A549 (cell line): ENCODE data around the gene SLC2A6. TPM values are rescaled to one million over a fixed set of nuclear protein-coding genes. Genes with fewer than 3 reads are reported as not detected.

Source experiments
- ATAC-seq, 2 experiments: fragments of 200-7000 bp in 1 of 2; fragments of >200 bp in 1 of 2; cut with Nextera tagmentation in 1 of 2; cut with Tn5 transposase in 1 of 2; 3 replicates each; pipeline versions ENCODE4 v1.8.0 to v1.9.1; 2018 to 2020; ENCODE audit warnings: mild to moderate bottlenecking in 1 of 2, moderate library complexity in 1 of 2
- CTCF ChIA-PET: fragments of 300-600 bp; sonication (Branson Sonifier 250); formaldehyde crosslinking; extraction: SDS; loops from one replicate; lab custom pipeline; 2021; ENCODE audit warnings: antibody characterized with exemption, inconsistent platforms; lab: Yijun Ruan, JAX
- POLR2A ChIA-PET: fragments of 350-600 bp; formaldehyde crosslinking; extraction: SDS; loops from one replicate; lab custom pipeline; 2021; ENCODE audit warnings: antibody characterized with exemption, inconsistent platforms; lab: Yijun Ruan, JAX
- DNase-seq, 2 experiments: peaks; one replicate each; pipeline versions ENCODE4 v3.0.0 to v3.0.0-alpha.2; 2011 to 2016; ENCODE audit warnings: low read depth in 1 of 2, low spot score in 1 of 2
- FAIRE-seq: peaks from 2 replicates; lab custom pipeline; 2011; peaks lifted over from hg19 to GRCh38; lab: Jason Lieb, UNC
- H3K27ac ChIP-seq, 2 experiments: fragments of >200 bp; sonication (Bioruptor Twin); formaldehyde crosslinking; 3 replicates each; pipeline ENCODE4 v1.5.1; 2016 to 2017
- H3K4me1 ChIP-seq: fragments of >200 bp; sonication (Bioruptor Twin); formaldehyde crosslinking; 3 replicates; pipeline ENCODE4 v1.6.1; 2016
- H3K4me2 ChIP-seq: fragments of >200 bp; sonication (Bioruptor Twin); formaldehyde crosslinking; 3 replicates; pipeline ENCODE4 v1.6.1; 2016
- H3K4me3 ChIP-seq: fragments of >200 bp; sonication (Bioruptor Twin); formaldehyde crosslinking; 3 replicates; pipeline ENCODE4 v1.5.1; 2016
- H3K9me3 ChIP-seq: fragments of >200 bp; sonication (Bioruptor Twin); formaldehyde crosslinking; 3 replicates; pipeline ENCODE4 v1.6.1; 2016
- CBX2 ChIP-seq: fragments of 200-600 bp; sonication (generic); IDR thresholded peaks from 2 replicates; pipeline ENCODE4 v1.6.1; 2016; ENCODE audit warnings: low read depth, mild to moderate bottlenecking, borderline replicate concordance
- CBX8 ChIP-seq: fragments of 200-600 bp; sonication (generic); IDR thresholded peaks from 2 replicates; pipeline ENCODE4 v1.6.1; 2016
- CHD2 ChIP-seq: fragments of 150-350 bp; IDR thresholded peaks from 2 replicates; pipeline ENCODE4 v1.6.1; 2014; ENCODE audit warnings: low read length; ENCODE audit not compliant: partially characterized antibody
- CHD4 ChIP-seq: fragments of 200-600 bp; sonication (generic); IDR thresholded peaks from 2 replicates; pipeline ENCODE4 v1.6.1; 2016; ENCODE audit warnings: antibody characterized with exemption, mild to moderate bottlenecking, borderline replicate concordance
- EHF ChIP-seq: fragments of 250-450 bp; sonication (Bioruptor Pico); IDR thresholded peaks from 2 replicates; pipeline ENCODE4 v1.5.0; 2020; ENCODE audit warnings: mild to moderate bottlenecking
- FOXS1 ChIP-seq: fragments of 250-450 bp; sonication (Bioruptor Pico); IDR thresholded peaks from 2 replicates; pipeline ENCODE4 v1.5.0; 2020; ENCODE audit warnings: mild to moderate bottlenecking, moderate library complexity
- GATA3 ChIP-seq: IDR thresholded peaks from 2 replicates; pipeline ENCODE4 v1.6.1; 2012; ENCODE audit warnings: borderline replicate concordance
- HEYL ChIP-seq: fragments of 250-450 bp; sonication (Bioruptor Pico); IDR thresholded peaks from 2 replicates; pipeline ENCODE4 v1.8.0; 2021; ENCODE audit warnings: mild to moderate bottlenecking, moderate library complexity
- HOXA7 ChIP-seq: fragments of 250-450 bp; sonication (Bioruptor Pico); IDR thresholded peaks from 2 replicates; pipeline ENCODE4 v1.5.0; 2020; ENCODE audit warnings: mild to moderate bottlenecking, moderate library complexity
- HOXB5 ChIP-seq: fragments of 250-450 bp; sonication (Bioruptor Pico); IDR thresholded peaks from 2 replicates; pipeline ENCODE4 v1.5.0; 2020; ENCODE audit warnings: mild to moderate bottlenecking, moderate library complexity
- JUN ChIP-seq, 2 experiments: fragments of >200 bp; sonication (Bioruptor Twin); formaldehyde crosslinking; IDR thresholded peaks; 2 replicates in 1 of 2; 3 replicates in 1 of 2; pipeline ENCODE4 v1.6.1; 2016 to 2017
- KDM1A ChIP-seq: fragments of 200-600 bp; sonication (generic); IDR thresholded peaks from 2 replicates; pipeline ENCODE4 v1.6.1; 2016; ENCODE audit warnings: low read depth, mild to moderate bottlenecking
- KDM5A ChIP-seq: fragments of 200-600 bp; sonication (generic); IDR thresholded peaks from 2 replicates; pipeline ENCODE4 v1.6.1; 2016; ENCODE audit warnings: antibody characterized with exemption, mild to moderate bottlenecking
- NFE2L2 ChIP-seq: fragments of 150-350 bp; conservative IDR thresholded peaks from 2 replicates; pipeline ENCODE4 v1.6.1; 2014; ENCODE audit warnings: low read length
- NR3C1 ChIP-seq: fragments of >200 bp; sonication (Bioruptor Twin); formaldehyde crosslinking; IDR thresholded peaks from 3 replicates; pipeline ENCODE4 v1.6.1; 2017
- PHF8 ChIP-seq: fragments of 200-600 bp; sonication (generic); IDR thresholded peaks from 2 replicates; pipeline ENCODE4 v1.6.1; 2016; ENCODE audit warnings: low read depth, mild to moderate bottlenecking, antibody characterized with exemption, moderate library complexity, borderline replicate concordance
- POLR2AphosphoS2 ChIP-seq: conservative IDR thresholded peaks from 2 replicates; pipeline ENCODE4 v1.6.1; 2012; ENCODE audit warnings: low read length, improper control_type of control experiment, inconsistent platforms
- SREBF2 ChIP-seq: fragments of 450-650 bp; IDR thresholded peaks from 2 replicates; pipeline ENCODE4 v1.6.1; 2014; ENCODE audit warnings: mild to moderate bottlenecking, moderate library complexity
- TP53 ChIP-seq: fragments of 250-450 bp; sonication (Bioruptor Pico); IDR thresholded peaks from 2 replicates; pipeline ENCODE4 v1.5.0; 2021; ENCODE audit warnings: mild to moderate bottlenecking, moderate library complexity
- WGBS: methylation state at CpG from one replicate; pipeline ENCODE4 v1.1.6; 2017; ENCODE audit errors: missing lambda C conversion rate; 5-methylcytosine and 5-hydroxymethylcytosine counted together
- polyA plus RNA-seq, 4 experiments: library from polyadenylated mRNA; depleted of rRNA in 3 of 4; stranded (reverse); fragments of >200 nt; fragmentation: RNase III in 1 of 4; extraction: RNeasy Plus Mini Kit Qiagen cat#74134 plus additional on column Dnase treatment in 1 of 4; gene quantifications; 2 replicates in 3 of 4; 3 replicates in 1 of 4; pipeline ENCODE4 v1.2.3, GENCODE V29; 2011 to 2017
- TF ChIP-seq, protein P1 (sequence below): IDR thresholded peaks from 2 replicates; pipeline ENCODE4 v1.6.1; 2012; ENCODE audit warnings: low read depth, borderline replicate concordance
- TF ChIP-seq, protein P2 (sequence below): fragments of >200 bp; sonication (Bioruptor Twin); formaldehyde crosslinking; IDR thresholded peaks from 2 replicates; pipeline ENCODE4 v1.6.1; 2016
- TF ChIP-seq, protein P3 (sequence below): IDR thresholded peaks from 2 replicates; pipeline ENCODE4 v1.6.1; 2012
- TF ChIP-seq, protein P4 (sequence below): fragments of 200-600 bp; sonication (generic); IDR thresholded peaks from 2 replicates; pipeline ENCODE4 v1.6.1; 2016; ENCODE audit warnings: antibody characterized with exemption, mild to moderate bottlenecking, moderate library complexity

The SLC2A6 gene
- polyA plus RNA-seq, 2 of the 4 experiments (the other 2 are of a cell fraction) = 3.7 to 20.5 TPM

DNA sequence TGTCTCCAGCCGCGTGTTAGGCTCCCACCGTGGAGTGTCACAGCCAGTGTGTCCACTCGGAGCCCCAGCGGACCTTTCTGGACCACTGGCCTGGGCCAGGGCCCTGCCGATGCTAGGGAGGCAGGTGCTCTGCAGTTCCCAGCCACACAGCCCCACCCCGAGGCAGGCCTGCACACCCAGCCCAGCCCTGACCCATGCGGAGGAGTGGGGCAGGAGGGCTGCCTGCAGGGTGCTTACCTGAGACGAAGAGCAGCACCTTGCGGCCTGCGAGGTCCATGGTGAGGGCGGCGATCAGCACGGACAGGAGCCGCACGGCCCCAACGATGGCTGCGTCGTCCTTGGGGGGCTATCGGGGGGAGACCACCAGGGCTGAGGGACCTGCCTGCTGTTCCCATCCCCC lies 5.2 kb downstream of the SLC2A6 start:
- 93% methylated on average over 15 of the region's 20 CpGs for WGBS
- ChIA-PET POLR2A (no interaction called here), CTCF (interaction anchor here (1.0 to 2.6 kb wide), 7 partner anchors 8 to 293 kb away, joined by 3 to 12 read pairs (median 3); no protein-coding TSS in a partner anchor)
- Histone ChIP-seq H3K4me2 (no peak overlapping the region), H3K27ac (no peak overlapping the region), H3K4me3 (no peak overlapping the region), H3K9me3 (no peaks in the 10 kb centered on the region), H3K4me1 (peaks cover 7% of the 10 kb centered on the region)
- no peak for TF ChIP-seq PHF8
- no peak for TF ChIP-seq CBX2
- TF ChIP-seq, protein P1, sequence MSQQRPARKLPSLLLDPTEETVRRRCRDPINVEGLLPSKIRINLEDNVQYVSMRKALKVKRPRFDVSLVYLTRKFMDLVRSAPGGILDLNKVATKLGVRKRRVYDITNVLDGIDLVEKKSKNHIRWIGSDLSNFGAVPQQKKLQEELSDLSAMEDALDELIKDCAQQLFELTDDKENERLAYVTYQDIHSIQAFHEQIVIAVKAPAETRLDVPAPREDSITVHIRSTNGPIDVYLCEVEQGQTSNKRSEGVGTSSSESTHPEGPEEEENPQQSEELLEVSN = no peak
- TF ChIP-seq EHF (CRISPR knock-in tag) = no peak
- no peak for TF ChIP-seq GATA3
- TF ChIP-seq, protein P2, sequence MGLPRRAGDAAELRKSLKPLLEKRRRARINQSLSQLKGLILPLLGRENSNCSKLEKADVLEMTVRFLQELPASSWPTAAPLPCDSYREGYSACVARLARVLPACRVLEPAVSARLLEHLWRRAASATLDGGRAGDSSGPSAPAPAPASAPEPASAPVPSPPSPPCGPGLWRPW = no peak
- DNase-seq (no peak), FAIRE-seq (no peak), ATAC-seq (no peak)

DNA sequence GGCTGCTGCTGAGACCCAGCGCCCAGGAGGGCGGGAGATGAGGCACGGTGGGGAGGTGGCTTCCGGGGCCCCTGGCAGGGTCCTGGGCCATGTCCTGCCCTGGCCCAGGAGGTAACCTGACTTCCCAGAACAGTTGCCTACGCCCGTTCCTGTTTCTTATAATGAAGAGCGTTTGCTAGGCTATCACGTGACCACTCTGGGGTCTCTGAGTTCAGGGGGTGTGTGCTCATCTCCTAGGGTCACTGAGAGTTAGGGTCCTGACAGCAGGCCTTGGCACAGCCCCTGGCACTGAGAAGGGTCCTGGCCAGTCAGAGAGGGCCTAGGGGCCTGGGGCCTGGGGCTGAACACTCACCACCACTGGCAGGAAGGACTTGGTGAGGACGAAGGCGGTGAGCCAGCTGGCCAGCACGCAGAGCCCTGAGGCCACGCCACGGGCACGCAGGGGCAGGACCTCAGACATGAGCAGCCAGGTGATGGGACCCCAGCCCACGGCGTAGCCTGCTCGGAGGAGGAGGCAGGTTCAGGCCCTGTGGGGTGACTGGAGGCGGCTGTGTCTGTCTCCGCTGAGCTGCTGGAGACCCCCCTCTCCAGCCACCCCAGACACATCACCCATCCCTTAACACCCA lies 6.0 kb downstream of the SLC2A6 start:
- ChIA-PET POLR2A (no interaction called here), CTCF (interaction anchor here (0.7 to 1.3 kb wide), 7 partner anchors 8 to 270 kb away, joined by 3 to 4 read pairs (median 3); no protein-coding TSS in a partner anchor)
- no peak for DNase-seq
- H3K9me3 ChIP-seq = no peaks in the 10 kb centered on the region
- H3K4me1 ChIP-seq = peaks cover 2% of the 10 kb centered on the region
- FAIRE-seq = no peak
- no peak overlapping the region for H3K4me2 ChIP-seq
- H3K4me3 ChIP-seq = no peak overlapping the region
- H3K27ac ChIP-seq = no peak overlapping the region
- ATAC-seq = no peak
- TF ChIP-seq NR3C1 = no peak
- TF ChIP-seq TP53 = no peak
- TF ChIP-seq POLR2AphosphoS2 = no peak
- no peak for TF ChIP-seq FOXS1 (CRISPR knock-in tag)
- TF ChIP-seq NFE2L2 = no peak
- no peak for TF ChIP-seq KDM5A
- TF ChIP-seq, protein P3, sequence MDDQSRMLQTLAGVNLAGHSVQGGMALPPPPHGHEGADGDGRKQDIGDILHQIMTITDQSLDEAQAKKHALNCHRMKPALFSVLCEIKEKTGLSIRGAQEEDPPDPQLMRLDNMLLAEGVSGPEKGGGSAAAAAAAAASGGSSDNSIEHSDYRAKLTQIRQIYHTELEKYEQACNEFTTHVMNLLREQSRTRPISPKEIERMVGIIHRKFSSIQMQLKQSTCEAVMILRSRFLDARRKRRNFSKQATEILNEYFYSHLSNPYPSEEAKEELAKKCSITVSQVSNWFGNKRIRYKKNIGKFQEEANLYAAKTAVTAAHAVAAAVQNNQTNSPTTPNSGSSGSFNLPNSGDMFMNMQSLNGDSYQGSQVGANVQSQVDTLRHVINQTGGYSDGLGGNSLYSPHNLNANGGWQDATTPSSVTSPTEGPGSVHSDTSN = no peak
- WGBS = 95% methylated on average over 17 of the region's 19 CpGs

DNA sequence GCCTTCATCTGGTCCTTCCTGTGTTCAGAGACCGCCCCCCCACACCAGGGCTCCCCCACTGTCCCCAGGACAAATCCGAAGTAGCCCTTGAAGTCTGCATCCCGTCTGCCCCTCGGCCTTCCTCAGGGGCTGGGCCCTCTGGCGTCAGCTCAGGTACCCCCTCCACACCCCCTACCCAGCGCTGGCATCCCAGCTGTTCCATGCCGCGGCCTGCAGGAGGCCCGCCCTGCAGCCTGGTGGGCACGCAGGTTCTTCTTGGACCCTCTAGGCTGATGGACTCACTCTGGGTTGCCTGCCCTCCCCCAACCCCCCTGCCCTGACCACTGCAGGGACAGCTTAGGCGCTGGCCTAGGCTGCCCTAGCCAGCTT lies 6.6 kb downstream of the SLC2A6 start:
- TF ChIP-seq CHD4 (no peak), CBX2 (no peak), SREBF2 (no peak), GATA3 (no peak), HOXB5 (CRISPR knock-in tag) (no peak), CHD2 (no peak), KDM1A (no peak), HEYL (CRISPR knock-in tag) (no peak), NFE2L2 (no peak), HOXA7 (no peak), CBX8 (no peak), JUN (IDR thresholded peaks at IDR 0.05) (no peak)
- TF ChIP-seq, protein P4, sequence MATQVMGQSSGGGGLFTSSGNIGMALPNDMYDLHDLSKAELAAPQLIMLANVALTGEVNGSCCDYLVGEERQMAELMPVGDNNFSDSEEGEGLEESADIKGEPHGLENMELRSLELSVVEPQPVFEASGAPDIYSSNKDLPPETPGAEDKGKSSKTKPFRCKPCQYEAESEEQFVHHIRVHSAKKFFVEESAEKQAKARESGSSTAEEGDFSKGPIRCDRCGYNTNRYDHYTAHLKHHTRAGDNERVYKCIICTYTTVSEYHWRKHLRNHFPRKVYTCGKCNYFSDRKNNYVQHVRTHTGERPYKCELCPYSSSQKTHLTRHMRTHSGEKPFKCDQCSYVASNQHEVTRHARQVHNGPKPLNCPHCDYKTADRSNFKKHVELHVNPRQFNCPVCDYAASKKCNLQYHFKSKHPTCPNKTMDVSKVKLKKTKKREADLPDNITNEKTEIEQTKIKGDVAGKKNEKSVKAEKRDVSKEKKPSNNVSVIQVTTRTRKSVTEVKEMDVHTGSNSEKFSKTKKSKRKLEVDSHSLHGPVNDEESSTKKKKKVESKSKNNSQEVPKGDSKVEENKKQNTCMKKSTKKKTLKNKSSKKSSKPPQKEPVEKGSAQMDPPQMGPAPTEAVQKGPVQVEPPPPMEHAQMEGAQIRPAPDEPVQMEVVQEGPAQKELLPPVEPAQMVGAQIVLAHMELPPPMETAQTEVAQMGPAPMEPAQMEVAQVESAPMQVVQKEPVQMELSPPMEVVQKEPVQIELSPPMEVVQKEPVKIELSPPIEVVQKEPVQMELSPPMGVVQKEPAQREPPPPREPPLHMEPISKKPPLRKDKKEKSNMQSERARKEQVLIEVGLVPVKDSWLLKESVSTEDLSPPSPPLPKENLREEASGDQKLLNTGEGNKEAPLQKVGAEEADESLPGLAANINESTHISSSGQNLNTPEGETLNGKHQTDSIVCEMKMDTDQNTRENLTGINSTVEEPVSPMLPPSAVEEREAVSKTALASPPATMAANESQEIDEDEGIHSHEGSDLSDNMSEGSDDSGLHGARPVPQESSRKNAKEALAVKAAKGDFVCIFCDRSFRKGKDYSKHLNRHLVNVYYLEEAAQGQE = no peak
- H3K4me1 ChIP-seq = no peaks in the 10 kb centered on the region
- POLR2A ChIA-PET = no interaction called here
- no peak for ATAC-seq
- WGBS = 93% methylated on average over 8 of the region's 11 CpGs
- CTCF ChIA-PET = interaction anchor here (0.8 to 1.3 kb wide), 2 partner anchors 14 to 48 kb away, joined by 3 read pairs; no protein-coding TSS in a partner anchor
- H3K4me3 ChIP-seq = no peak overlapping the region
- no peak overlapping the region for H3K4me2 ChIP-seq
- no peak for DNase-seq
- FAIRE-seq = no peak
- no peaks in the 10 kb centered on the region for H3K9me3 ChIP-seq
- H3K27ac ChIP-seq = no peak overlapping the region
